ENCODE results near the gene C19orf81.

Gene C19orf81

GRCh38 chr19:50632151-50632835 lies 17.0 kb upstream of the C19orf81 start:
- DNase-seq = no peak

GRCh38 chr19:50633359-50633758 lies 15.9 kb upstream of the C19orf81 start:
- DNase-seq = no peak

GRCh38 chr19:50633973-50634372 lies 15.3 kb upstream of the C19orf81 start:
- DNase-seq = no peak

- no peak for DNase-seq
These were observed 12.7 kb upstream of the C19orf81 start for GRCh38 chr19:50636317-50637085.

- no peak for DNase-seq
These were observed 10.6 kb upstream of the C19orf81 start for GRCh38 chr19:50638600-50638999.

GRCh38 chr19:50639121-50640112 lies 9.8 kb upstream of the C19orf81 start, which contains the start of gene SYT3:
TSS of gene SYT3 (minus strand) at chr19:50639881. CDS start at chr19:50637411, 2,470 bp downstream.
- peak; percentile 19 for DNase-seq

- DNase-seq = no peak
These were observed 8.9 kb upstream of the C19orf81 start for GRCh38 chr19:50640368-50640767.

GRCh38 chr19:50644315-50644915 lies 4.8 kb upstream of the C19orf81 start:
- DNase-seq = no peak

GRCh38 chr19:50645107-50645506 lies 4.1 kb upstream of the C19orf81 start:
- no peak for DNase-seq

- no peak for DNase-seq
These were observed 3.0 kb upstream of the C19orf81 start for GRCh38 chr19:50646074-50646807.

- DNase-seq = no peak
These were observed 1.2 kb upstream of the C19orf81 start for GRCh38 chr19:50647879-50648615.

GRCh38 chr19:50648659-50649058 lies 586 bp upstream of the C19orf81 start:
- no peak for DNase-seq

- DNase-seq = no peak
These were observed 1.9 kb downstream of the C19orf81 start for GRCh38 chr19:50651174-50651573.

- no peak for DNase-seq
These were observed 3.5 kb downstream of the C19orf81 start for GRCh38 chr19:50652722-50653121.

- DNase-seq = no peak
These were observed 5.6 kb downstream of the C19orf81 start for GRCh38 chr19:50654882-50655281.

- no peak for DNase-seq
These were observed 8.0 kb downstream of the C19orf81 start for GRCh38 chr19:50657222-50657669.

GRCh38 chr19:50657712-50658440 lies 8.6 kb downstream of the C19orf81 start:
- peak; percentile 66 for DNase-seq

GRCh38 chr19:50658441-50659317 lies 9.4 kb downstream of the C19orf81 start:
- DNase-seq = peak; percentile 28
